ENCODE results near the gene LYZ.

LYZ gene

GRCh38 chr12:69341328-69341727 lies 6.9 kb upstream of the LYZ start:
- no peak overlapping the region for H3K27ac ChIP-seq (ENCODE audit: low read length)
- no peaks in the 10 kb centered on the region for H3K4me1 ChIP-seq (ENCODE audit: control insufficient read depth in 1 of 2, insufficient read depth in 2 of 2, low read length in 2 of 2)
- no peaks in the 10 kb centered on the region for H3K36me3 ChIP-seq (ENCODE audit: control insufficient read depth in 1 of 2, insufficient read depth in 2 of 2, low read length in 2 of 2)
- no peak overlapping the region for H3K4me3 ChIP-seq (ENCODE audit: low read depth in 1 of 2, low read length in 2 of 2)
- no peaks in the 10 kb centered on the region for H3K27me3 ChIP-seq (ENCODE audit: low read depth, low read length)
- H3K9me3 ChIP-seq (ENCODE audit: control insufficient read depth in 1 of 2, low read length in 2 of 2) = no peaks in the 10 kb centered on the region

DNA sequence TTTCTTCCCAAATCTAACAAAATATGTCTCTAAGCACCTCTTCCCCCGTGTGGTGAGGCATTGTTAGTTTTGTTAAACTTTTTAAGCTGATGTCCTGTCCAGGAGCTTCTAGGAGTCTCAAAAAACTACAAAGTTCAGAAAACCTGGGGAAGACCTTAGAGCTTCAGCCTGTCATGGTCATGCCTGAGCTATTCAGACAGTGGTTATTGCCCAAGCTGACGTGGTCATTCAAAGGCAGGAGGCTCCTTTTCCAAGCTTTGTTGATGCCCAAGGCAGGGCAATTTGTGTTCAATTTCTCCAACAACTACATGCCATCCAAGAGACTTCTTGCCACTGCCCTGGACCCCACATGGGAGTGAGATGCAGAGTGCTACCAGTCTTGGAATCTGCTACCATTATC lies 5.8 kb upstream of the LYZ start:
- Histone ChIP-seq H3K27ac (ENCODE audit: low read length) (no peak overlapping the region), H3K9me3 (ENCODE audit: control insufficient read depth in 1 of 2, low read length in 2 of 2) (no peaks in the 10 kb centered on the region), H3K36me3 (ENCODE audit: control insufficient read depth in 1 of 2, insufficient read depth in 2 of 2, low read length in 2 of 2) (no peaks in the 10 kb centered on the region)

DNA sequence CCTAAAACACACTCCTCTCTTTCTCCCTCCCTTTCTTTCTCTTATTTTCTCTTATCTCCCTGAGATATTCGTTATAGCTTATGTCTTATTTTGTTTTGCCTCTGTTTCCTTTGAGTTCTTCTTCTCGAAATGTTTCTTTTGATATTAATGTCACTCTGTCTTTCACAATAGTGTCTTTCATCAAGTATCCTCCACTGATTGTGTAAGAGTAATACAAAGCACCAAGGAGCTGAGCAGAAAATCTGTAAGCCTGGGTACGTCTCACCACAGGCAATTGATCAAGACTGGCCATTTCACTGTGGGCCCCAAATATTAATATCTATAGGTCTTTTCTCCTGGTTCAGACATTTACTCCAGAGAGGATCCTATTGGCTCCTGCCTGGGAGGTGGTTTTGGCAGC lies 4.8 kb upstream of the LYZ start:
- Histone ChIP-seq H3K36me3 (ENCODE audit: control insufficient read depth in 1 of 2, insufficient read depth in 2 of 2, low read length in 2 of 2) (no peaks in the 10 kb centered on the region), H3K9me3 (ENCODE audit: control insufficient read depth in 1 of 2, low read length in 2 of 2) (no peaks in the 10 kb centered on the region), H3K4me3 (ENCODE audit: low read depth in 1 of 2, low read length in 2 of 2) (no peak overlapping the region), H3K27ac (ENCODE audit: low read length) (no peak overlapping the region), H3K4me1 (ENCODE audit: control insufficient read depth in 1 of 2, insufficient read depth in 2 of 2, low read length in 2 of 2) (no peaks in the 10 kb centered on the region), H3K27me3 (ENCODE audit: low read depth, low read length) (no peaks in the 10 kb centered on the region)

More for the DNA sequence above, 5.8 kb upstream of the LYZ start:
- H3K4me3 ChIP-seq (ENCODE audit: low read depth in 1 of 2, low read length in 2 of 2) = no peak overlapping the region
- no peaks in the 10 kb centered on the region for H3K27me3 ChIP-seq (ENCODE audit: low read depth, low read length)
- no peaks in the 10 kb centered on the region for H3K4me1 ChIP-seq (ENCODE audit: control insufficient read depth in 1 of 2, insufficient read depth in 2 of 2, low read length in 2 of 2)

DNA sequence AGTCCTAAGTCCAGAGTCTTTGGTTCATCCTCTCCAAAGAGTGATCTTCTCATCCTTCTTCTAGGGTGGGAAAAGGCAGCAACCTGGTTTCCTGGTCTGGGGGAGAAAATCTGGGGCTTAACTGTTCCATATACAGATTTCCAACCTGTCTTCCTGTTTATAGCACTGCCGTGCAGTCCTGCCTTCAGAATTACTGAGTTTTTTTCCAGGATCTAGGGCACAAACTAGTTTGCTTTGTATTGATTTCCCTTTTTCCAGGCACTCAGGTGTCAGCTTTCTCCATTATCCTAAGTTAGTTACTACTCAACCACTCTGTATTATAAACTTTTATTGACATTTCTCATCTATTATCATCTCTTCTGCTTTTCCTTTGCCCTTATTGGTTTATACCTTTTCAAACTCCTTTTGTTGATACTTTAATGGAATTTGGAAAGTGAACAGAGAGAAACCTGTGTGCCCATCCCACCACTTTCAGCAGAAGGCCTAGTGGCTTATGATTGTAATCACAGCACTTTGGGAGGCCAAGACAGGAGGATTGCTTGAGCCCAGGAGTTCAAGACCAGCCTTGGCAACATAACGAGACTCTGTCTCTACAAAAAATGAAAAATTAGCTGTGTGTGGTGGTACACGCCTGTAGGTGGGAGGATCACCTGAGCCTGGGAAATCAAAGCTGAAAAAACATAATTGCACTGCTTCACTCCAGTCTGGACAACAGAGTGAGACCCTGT lies 4.1 kb upstream of the LYZ start:
- Histone ChIP-seq H3K4me1 (ENCODE audit: control insufficient read depth in 1 of 2, insufficient read depth in 2 of 2, low read length in 2 of 2) (no peaks in the 10 kb centered on the region), H3K4me3 (ENCODE audit: low read depth in 1 of 2, low read length in 2 of 2) (no peak overlapping the region), H3K27me3 (ENCODE audit: low read depth, low read length) (no peaks in the 10 kb centered on the region), H3K36me3 (ENCODE audit: control insufficient read depth in 1 of 2, insufficient read depth in 2 of 2, low read length in 2 of 2) (no peaks in the 10 kb centered on the region), H3K9me3 (ENCODE audit: control insufficient read depth in 1 of 2, low read length in 2 of 2) (no peaks in the 10 kb centered on the region), H3K27ac (ENCODE audit: low read length) (no peak overlapping the region)

GRCh38 chr12:69345077-69345476 lies 3.1 kb upstream of the LYZ start:
- Histone ChIP-seq H3K27me3 (ENCODE audit: low read depth, low read length) (no peaks in the 10 kb centered on the region), H3K27ac (ENCODE audit: low read length) (no peak overlapping the region), H3K36me3 (ENCODE audit: control insufficient read depth in 1 of 2, insufficient read depth in 2 of 2, low read length in 2 of 2) (no peaks in the 10 kb centered on the region), H3K4me3 (ENCODE audit: low read depth in 1 of 2, low read length in 2 of 2) (no peak overlapping the region), H3K9me3 (ENCODE audit: control insufficient read depth in 1 of 2, low read length in 2 of 2) (no peaks in the 10 kb centered on the region), H3K4me1 (ENCODE audit: control insufficient read depth in 1 of 2, insufficient read depth in 2 of 2, low read length in 2 of 2) (no peaks in the 10 kb centered on the region)

DNA sequence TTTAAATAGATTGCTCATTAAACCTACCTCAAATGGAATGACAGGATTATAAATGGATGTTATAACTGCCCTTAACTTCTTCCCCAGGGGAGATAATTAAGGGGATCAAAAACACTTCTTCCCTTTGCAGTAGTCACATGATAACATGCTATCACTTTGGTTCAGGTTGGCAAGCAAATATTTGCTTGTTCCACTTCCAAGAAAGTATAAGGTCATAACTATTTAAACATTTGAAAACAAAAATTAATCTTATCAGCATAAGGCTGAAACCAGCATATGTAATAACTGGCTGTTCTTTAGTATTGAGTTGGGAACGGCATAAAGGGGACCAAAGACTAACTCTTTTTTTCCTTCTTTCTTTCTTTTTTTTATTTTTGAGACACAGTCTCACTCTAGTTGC lies 2.4 kb upstream of the LYZ start:
- Histone ChIP-seq H3K4me1 (ENCODE audit: control insufficient read depth in 1 of 2, insufficient read depth in 2 of 2, low read length in 2 of 2) (no peaks in the 10 kb centered on the region), H3K27me3 (ENCODE audit: low read depth, low read length) (no peaks in the 10 kb centered on the region), H3K9me3 (ENCODE audit: control insufficient read depth in 1 of 2, low read length in 2 of 2) (no peaks in the 10 kb centered on the region), H3K4me3 (ENCODE audit: low read depth in 1 of 2, low read length in 2 of 2) (no peak overlapping the region), H3K36me3 (ENCODE audit: control insufficient read depth in 1 of 2, insufficient read depth in 2 of 2, low read length in 2 of 2) (no peaks in the 10 kb centered on the region), H3K27ac (ENCODE audit: low read length) (no peak overlapping the region)

DNA sequence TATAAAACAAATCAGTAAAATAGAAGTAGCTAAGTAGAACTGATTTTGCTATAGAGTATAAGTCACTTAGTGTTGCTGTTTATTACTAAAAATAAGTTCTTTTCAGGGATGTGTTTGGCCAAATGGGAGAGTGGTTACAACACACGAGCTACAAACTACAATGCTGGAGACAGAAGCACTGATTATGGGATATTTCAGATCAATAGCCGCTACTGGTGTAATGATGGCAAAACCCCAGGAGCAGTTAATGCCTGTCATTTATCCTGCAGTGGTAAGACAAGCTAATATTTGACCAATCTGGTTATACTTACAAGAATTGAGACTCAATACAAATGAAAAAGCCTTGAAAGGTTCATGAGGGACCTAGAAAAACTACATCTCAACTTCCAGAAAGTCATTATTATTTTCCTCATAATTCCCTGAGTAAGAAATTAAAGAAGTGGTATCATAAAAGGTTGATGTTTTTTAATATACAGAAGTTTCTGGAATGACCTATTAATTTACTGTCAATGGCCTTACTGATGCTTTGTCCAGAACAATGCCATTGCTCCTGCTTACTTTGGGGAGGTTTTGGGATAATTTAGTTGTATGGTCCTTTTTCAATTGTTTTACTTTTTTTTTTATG lies 1.9 kb downstream of the LYZ start:
- Histone ChIP-seq H3K9me3 (ENCODE audit: control insufficient read depth in 1 of 2, low read length in 2 of 2) (no peaks in the 10 kb centered on the region), H3K27ac (ENCODE audit: low read length) (no peak overlapping the region), H3K4me3 (ENCODE audit: low read depth in 1 of 2, low read length in 2 of 2) (peak overlapping the region in 1 of 2 donors; percentile 47), H3K36me3 (ENCODE audit: control insufficient read depth in 1 of 2, insufficient read depth in 2 of 2, low read length in 2 of 2) (no peaks in the 10 kb centered on the region), H3K27me3 (ENCODE audit: low read depth, low read length) (no peaks in the 10 kb centered on the region), H3K4me1 (ENCODE audit: control insufficient read depth in 1 of 2, insufficient read depth in 2 of 2, low read length in 2 of 2) (no peaks in the 10 kb centered on the region)

- Histone ChIP-seq H3K4me3 (ENCODE audit: low read depth in 1 of 2, low read length in 2 of 2) (no peak overlapping the region), H3K36me3 (ENCODE audit: control insufficient read depth in 1 of 2, insufficient read depth in 2 of 2, low read length in 2 of 2) (no peaks in the 10 kb centered on the region), H3K9me3 (ENCODE audit: control insufficient read depth in 1 of 2, low read length in 2 of 2) (no peaks in the 10 kb centered on the region), H3K27me3 (ENCODE audit: low read depth, low read length) (no peaks in the 10 kb centered on the region), H3K4me1 (ENCODE audit: control insufficient read depth in 1 of 2, insufficient read depth in 2 of 2, low read length in 2 of 2) (no peaks in the 10 kb centered on the region), H3K27ac (ENCODE audit: low read length) (no peak overlapping the region)
Observed at GRCh38 chr12:69350777-69351176, 2.6 kb downstream of the LYZ start.

DNA sequence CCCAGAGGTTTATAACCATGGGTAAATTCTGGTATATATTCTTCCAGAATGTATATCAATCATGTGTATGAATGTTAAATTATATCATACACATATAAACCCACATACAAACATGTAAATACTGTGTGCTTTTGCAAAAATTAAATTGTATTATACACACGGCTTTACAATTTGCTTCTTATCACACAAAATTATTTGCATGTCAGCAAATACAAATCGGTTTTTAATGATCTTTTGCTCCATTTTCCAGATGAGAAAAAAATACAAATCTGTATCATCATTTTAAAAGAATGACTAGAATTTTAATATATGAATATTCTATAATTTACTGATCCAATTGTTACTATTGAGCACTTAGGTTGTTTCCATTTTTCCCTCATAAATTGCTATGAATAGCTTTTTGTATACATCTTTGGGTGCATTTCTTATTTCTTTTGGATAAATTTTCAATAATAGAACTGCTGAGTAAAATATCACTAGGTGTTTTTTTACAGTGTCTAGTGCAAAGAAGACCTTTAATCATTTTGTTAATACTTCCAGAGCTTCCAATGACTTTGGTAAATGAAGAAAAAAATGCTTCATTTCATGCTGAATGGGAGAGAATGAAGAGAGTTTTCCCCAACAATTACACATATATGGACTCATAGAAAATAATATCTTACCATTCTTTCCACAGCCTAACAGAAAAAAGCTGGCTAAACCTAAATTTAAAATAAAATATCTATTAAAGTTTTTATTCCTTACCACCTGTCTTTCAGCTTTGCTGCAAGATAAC lies 3.5 kb downstream of the LYZ start:
- Histone ChIP-seq H3K9me3 (ENCODE audit: control insufficient read depth in 1 of 2, low read length in 2 of 2) (no peaks in the 10 kb centered on the region), H3K27ac (ENCODE audit: low read length) (no peak overlapping the region), H3K4me1 (ENCODE audit: control insufficient read depth in 1 of 2, insufficient read depth in 2 of 2, low read length in 2 of 2) (no peaks in the 10 kb centered on the region), H3K4me3 (ENCODE audit: low read depth in 1 of 2, low read length in 2 of 2) (no peak overlapping the region), H3K27me3 (ENCODE audit: low read depth, low read length) (no peaks in the 10 kb centered on the region), H3K36me3 (ENCODE audit: control insufficient read depth in 1 of 2, insufficient read depth in 2 of 2, low read length in 2 of 2) (no peaks in the 10 kb centered on the region)

DNA sequence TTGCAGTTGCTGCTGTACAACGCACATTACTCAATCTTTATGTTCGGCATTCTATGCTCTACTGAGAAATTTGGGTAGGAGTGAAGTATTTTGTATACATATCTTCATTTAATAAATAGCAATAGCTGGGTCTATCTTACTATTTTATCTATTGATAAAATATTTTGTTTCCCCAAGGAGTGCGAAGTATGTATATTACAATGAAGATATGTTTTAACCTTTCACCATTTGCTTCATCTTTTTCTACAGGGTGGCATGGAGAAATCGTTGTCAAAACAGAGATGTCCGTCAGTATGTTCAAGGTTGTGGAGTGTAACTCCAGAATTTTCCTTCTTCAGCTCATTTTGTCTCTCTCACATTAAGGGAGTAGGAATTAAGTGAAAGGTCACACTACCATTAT lies 4.7 kb downstream of the LYZ start:
- Histone ChIP-seq H3K27me3 (ENCODE audit: low read depth, low read length) (no peaks in the 10 kb centered on the region), H3K36me3 (ENCODE audit: control insufficient read depth in 1 of 2, insufficient read depth in 2 of 2, low read length in 2 of 2) (no peaks in the 10 kb centered on the region), H3K4me3 (ENCODE audit: low read depth in 1 of 2, low read length in 2 of 2) (no peak overlapping the region), H3K9me3 (ENCODE audit: control insufficient read depth in 1 of 2, low read length in 2 of 2) (no peaks in the 10 kb centered on the region), H3K27ac (ENCODE audit: low read length) (no peak overlapping the region), H3K4me1 (ENCODE audit: control insufficient read depth in 1 of 2, insufficient read depth in 2 of 2, low read length in 2 of 2) (no peaks in the 10 kb centered on the region)

DNA sequence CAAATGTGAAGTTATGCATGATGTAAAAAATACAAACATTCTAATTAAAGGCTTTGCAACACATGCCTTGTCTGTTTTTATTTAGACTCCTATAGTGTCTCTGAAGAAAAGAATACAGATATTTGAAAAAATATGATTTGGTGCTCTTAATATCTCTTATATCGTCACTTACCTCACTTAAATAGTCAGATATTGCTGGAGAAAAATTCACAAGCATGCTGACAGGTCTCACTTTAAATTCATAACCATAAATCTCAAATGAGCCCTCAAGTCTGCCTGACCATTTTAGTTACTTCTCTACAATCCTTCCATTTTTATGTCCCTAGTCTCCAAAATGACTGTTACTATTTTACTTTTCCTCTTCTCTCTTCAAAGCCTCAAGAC lies 6.0 kb downstream of the LYZ start:
- H3K4me3 ChIP-seq (ENCODE audit: low read depth in 1 of 2, low read length in 2 of 2) = no peak overlapping the region
- peaks cover 0 to 5% of the 10 kb centered on the region in 2 donors for H3K4me1 ChIP-seq (ENCODE audit: control insufficient read depth in 1 of 2, insufficient read depth in 2 of 2, low read length in 2 of 2)
- H3K27ac ChIP-seq (ENCODE audit: low read length) = no peak overlapping the region
- no peaks in the 10 kb centered on the region for H3K9me3 ChIP-seq (ENCODE audit: control insufficient read depth in 1 of 2, low read length in 2 of 2)
- H3K36me3 ChIP-seq (ENCODE audit: control insufficient read depth in 1 of 2, insufficient read depth in 2 of 2, low read length in 2 of 2) = no peaks in the 10 kb centered on the region
- no peaks in the 10 kb centered on the region for H3K27me3 ChIP-seq (ENCODE audit: low read depth, low read length)
